Fibroblast of lung (primary cell): ENCODE data around the gene VWA7. TPM values are rescaled to one million over a fixed set of nuclear protein-coding genes. Genes with fewer than 3 reads are reported as not detected.

Experiments used
- DNase-seq, 2 donors: peaks; one replicate each; pipeline versions ENCODE4 v3.0.0 to v3.0.0-alpha.2; 2010; ENCODE audit warnings: low read depth in 2 of 2
- H2AFZ ChIP-seq: 2 replicates; pipeline ENCODE4 v1.5.1; 2012; ENCODE audit warnings: low read length, control low read depth, inconsistent platforms
- H3K27ac ChIP-seq: 2 replicates; pipeline ENCODE4 v1.5.1; 2011; ENCODE audit warnings: low read length, control low read depth; ENCODE audit not compliant: insufficient read depth
- H3K27me3 ChIP-seq: 2 replicates; pipeline ENCODE4 v1.5.1; 2011; ENCODE audit warnings: mild to moderate bottlenecking, low read length; ENCODE audit not compliant: control insufficient read depth, insufficient read depth
- H3K36me3 ChIP-seq: 2 replicates; pipeline ENCODE4 v1.5.1; 2011; ENCODE audit warnings: low read length; ENCODE audit not compliant: control insufficient read depth, insufficient read depth
- H3K4me1 ChIP-seq: 2 replicates; pipeline ENCODE4 v1.5.1; 2011; ENCODE audit warnings: low read length; ENCODE audit not compliant: control insufficient read depth, insufficient read depth; ENCODE audit errors: extremely low read depth
- H3K4me2 ChIP-seq: 2 replicates; pipeline ENCODE4 v1.5.1; 2011; ENCODE audit warnings: low read length, control low read depth; ENCODE audit not compliant: insufficient read depth; ENCODE audit errors: extremely low read depth
- H3K4me3 ChIP-seq, 4 experiments: fragments of 200-600 bp in 1 of 4; sonication (generic) in 1 of 4; replicated peaks in 1 of 4; 2 replicates each; pipeline ENCODE4 v1.5.1; 2011 to 2016; ENCODE audit warnings: low read length in 4 of 4, low read depth in 3 of 4, mild to moderate bottlenecking in 3 of 4, control low read depth in 2 of 4, inconsistent platforms in 1 of 4, mixed read lengths in 1 of 4; ENCODE audit not compliant: insufficient read depth in 1 of 4; ENCODE audit errors: control extremely low read depth in 1 of 4
- H3K79me2 ChIP-seq: 2 replicates; pipeline ENCODE4 v1.5.1; 2012; ENCODE audit warnings: mild to moderate bottlenecking, low read length, inconsistent platforms; ENCODE audit not compliant: control insufficient read depth, insufficient read depth
- H3K9ac ChIP-seq: 2 replicates; pipeline ENCODE4 v1.5.1; 2011; ENCODE audit warnings: mild to moderate bottlenecking, low read length, control low read depth; ENCODE audit not compliant: insufficient read depth
- H3K9me3 ChIP-seq: 2 replicates; pipeline ENCODE4 v1.5.1; 2012; ENCODE audit warnings: low read depth, low read length; ENCODE audit not compliant: control insufficient read depth, insufficient read depth
- H4K20me1 ChIP-seq: 2 replicates; pipeline ENCODE4 v1.5.1; 2011; ENCODE audit warnings: low read length; ENCODE audit not compliant: control insufficient read depth, insufficient read depth; ENCODE audit errors: extremely low read depth
- EZH2 ChIP-seq: IDR thresholded peaks from 2 replicates; pipeline ENCODE4 v1.5.1; 2012; ENCODE audit warnings: low read length, control low read depth, mild to moderate bottlenecking; ENCODE audit errors: missing control alignments
- polyA plus RNA-seq, 2 donors: library from polyadenylated mRNA; depleted of rRNA in 1 of 2; stranded (reverse) in 1 of 2; unstranded in 1 of 2; fragments of >200 nt; gene quantifications; 2 replicates each; pipeline ENCODE4 v1.2.1, GENCODE V29; 2011 to 2012; ENCODE audit warnings: missing spikeins in 1 of 2
- total RNA-seq: library from RNA; depleted of rRNA; stranded (reverse); fragments of >200 nt; gene quantifications from 2 replicates; pipeline ENCODE4 v1.2.1, GENCODE V29; 2014
- TF ChIP-seq, protein P1 (sequence below), 2 donors: IDR thresholded peaks in 1 of 2; conservative IDR thresholded peaks in 1 of 2; 1 replicate in 1 of 2; 2 replicates in 1 of 2; pipeline ENCODE4 v1.5.1; 2011 to 2012; ENCODE audit warnings: low read length in 2 of 2, control low read depth in 1 of 2, inconsistent platforms in 1 of 2, low read depth in 1 of 2, mild to moderate bottlenecking in 1 of 2

The VWA7 gene
- total and polyA plus RNA-seq, 2 donors (not counting 1 experiment from before 2014, with no cell fraction given), result 0.16 to 0.66 TPM

DNA sequence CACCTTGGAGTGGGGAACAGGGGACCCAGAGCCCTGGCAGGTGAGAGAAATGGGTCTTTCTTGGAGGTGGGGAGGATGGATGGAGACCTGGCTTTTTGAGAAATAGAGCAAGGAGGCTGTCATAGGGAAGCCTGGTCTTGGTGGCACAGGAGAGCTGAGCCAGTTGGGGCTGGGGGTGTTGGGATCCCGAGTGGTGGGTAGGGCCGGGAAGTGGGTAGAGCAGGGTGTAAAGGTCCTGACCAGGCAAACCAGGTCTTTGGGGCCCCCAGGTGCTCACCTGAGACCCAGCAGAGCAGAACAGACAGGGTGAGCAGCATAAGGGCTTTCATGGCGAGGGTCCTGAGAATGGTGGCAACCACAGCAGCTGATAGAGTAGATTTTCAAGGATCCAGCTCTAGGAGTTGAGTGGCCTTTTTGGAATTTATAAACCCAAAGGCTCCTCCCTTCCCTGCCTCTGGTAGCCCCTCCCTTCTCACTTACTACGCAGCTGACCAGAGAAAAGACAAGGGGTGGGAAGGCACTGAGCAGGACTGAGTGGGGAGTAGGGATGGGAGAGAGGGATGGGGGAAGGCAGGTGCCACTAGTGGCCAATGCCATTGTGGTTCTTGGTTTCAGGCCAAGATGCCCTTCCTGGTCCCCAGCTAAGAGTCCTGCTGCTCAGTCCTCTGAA is 55.6 kb downstream of the VWA7 start, which contains the start of gene LY6G6C:
LY6G6C (minus strand) TSS at position 396 of the 670 bp plus-strand sequence; CDS start at position 329, 67 bp downstream.
- no peak within 1 kb of the TSS for H3K27ac ChIP-seq
- no peak within 1 kb of the TSS for H3K4me3 ChIP-seq
- peaks cover 3% of the 10 kb centered on the region for H3K27me3 ChIP-seq
- no peaks in the 10 kb centered on the region for H3K79me2 ChIP-seq
- no peak within 1 kb of the TSS for H2AFZ ChIP-seq
- no peak within 1 kb of the TSS for H3K4me2 ChIP-seq
- no peaks in the 10 kb centered on the region for H4K20me1 ChIP-seq
- no peak for DNase-seq
- TF ChIP-seq, protein P1, sequence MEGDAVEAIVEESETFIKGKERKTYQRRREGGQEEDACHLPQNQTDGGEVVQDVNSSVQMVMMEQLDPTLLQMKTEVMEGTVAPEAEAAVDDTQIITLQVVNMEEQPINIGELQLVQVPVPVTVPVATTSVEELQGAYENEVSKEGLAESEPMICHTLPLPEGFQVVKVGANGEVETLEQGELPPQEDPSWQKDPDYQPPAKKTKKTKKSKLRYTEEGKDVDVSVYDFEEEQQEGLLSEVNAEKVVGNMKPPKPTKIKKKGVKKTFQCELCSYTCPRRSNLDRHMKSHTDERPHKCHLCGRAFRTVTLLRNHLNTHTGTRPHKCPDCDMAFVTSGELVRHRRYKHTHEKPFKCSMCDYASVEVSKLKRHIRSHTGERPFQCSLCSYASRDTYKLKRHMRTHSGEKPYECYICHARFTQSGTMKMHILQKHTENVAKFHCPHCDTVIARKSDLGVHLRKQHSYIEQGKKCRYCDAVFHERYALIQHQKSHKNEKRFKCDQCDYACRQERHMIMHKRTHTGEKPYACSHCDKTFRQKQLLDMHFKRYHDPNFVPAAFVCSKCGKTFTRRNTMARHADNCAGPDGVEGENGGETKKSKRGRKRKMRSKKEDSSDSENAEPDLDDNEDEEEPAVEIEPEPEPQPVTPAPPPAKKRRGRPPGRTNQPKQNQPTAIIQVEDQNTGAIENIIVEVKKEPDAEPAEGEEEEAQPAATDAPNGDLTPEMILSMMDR (conservative IDR thresholded peaks at IDR 0.05 in 1 of 2, IDR thresholded peaks at IDR 0.05 in 1 of 2; ENCODE audit: low read depth in 1 of 2, low read length in 2 of 2), result no peak
- TF ChIP-seq EZH2, result no peak
- no peak within 1 kb of the TSS for H3K9ac ChIP-seq
- no peaks in the 10 kb centered on the region for H3K9me3 ChIP-seq
- H3K36me3 ChIP-seq, result no peaks in the 10 kb centered on the region
- no peaks in the 10 kb centered on the region for H3K4me1 ChIP-seq

DNA sequence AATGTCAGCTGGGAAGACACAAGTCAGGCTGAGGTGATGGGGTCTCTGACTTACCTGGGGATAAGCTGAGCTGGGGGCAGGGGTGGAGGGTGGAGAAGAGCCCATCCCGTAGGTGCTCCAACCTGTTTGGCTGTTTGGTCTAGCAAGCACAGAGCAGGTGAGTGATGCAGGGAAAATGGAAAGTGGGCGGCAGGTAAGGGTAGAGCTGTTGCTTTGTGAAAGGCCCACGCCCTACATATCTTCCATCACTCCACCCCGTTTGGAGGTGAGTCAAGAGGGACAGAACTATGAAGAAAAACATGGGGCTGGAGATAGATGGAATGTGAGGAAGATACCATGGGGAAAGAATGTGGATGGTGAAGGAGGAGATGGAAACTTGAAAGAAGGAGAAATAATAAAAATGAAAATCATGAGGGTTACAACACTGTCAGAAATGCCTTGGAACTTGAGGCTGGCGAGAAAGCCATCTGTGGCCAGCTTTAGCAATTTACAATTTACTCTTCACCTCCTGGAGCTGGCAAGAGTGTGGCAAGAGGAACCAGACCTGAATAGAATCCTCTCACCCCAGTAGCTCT is 56.8 kb downstream of the VWA7 start:
- Histone ChIP-seq H2AFZ (no peak overlapping the region), H3K27ac (no peak overlapping the region), H3K27me3 (peaks cover 3% of the 10 kb centered on the region), H3K36me3 (no peaks in the 10 kb centered on the region), H3K79me2 (no peaks in the 10 kb centered on the region), H3K4me2 (no peak overlapping the region), H3K9ac (no peak overlapping the region), H4K20me1 (no peaks in the 10 kb centered on the region), H3K4me1 (no peaks in the 10 kb centered on the region), H3K9me3 (no peaks in the 10 kb centered on the region), H3K4me3 (no peak overlapping the region)
- no peak for DNase-seq
- no peak for TF ChIP-seq EZH2
- TF ChIP-seq, protein P1 (conservative IDR thresholded peaks at IDR 0.05 in 1 of 2, IDR thresholded peaks at IDR 0.05 in 1 of 2; ENCODE audit: low read depth in 1 of 2, low read length in 2 of 2), result no peak

DNA sequence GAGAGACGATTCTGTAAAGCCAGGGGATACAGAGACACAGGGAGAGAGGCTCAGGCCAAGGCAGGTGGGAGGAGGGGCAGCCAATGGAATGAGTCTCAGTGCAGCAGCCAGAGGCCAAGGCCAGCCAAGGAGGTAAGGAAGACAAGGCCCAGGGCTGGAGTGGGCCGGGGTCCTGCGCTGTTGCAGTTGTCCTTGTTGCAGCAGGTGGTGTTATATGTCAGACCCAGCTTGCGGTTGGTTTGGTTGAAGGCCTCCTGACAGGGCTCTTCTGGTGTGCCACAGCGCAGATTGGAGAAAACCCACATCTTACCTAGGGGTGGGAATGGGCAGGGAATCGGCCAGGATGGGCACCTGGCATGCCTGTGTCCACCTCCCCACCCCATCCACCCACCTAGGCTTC is 58.1 kb downstream of the VWA7 start:
- H4K20me1 ChIP-seq, result no peaks in the 10 kb centered on the region
- H2AFZ ChIP-seq, result no peak overlapping the region
- H3K4me3 ChIP-seq, result no peak overlapping the region
- DNase-seq, result no peak
- H3K9ac ChIP-seq, result no peak overlapping the region
- no peaks in the 10 kb centered on the region for H3K4me1 ChIP-seq
- H3K4me2 ChIP-seq, result no peak overlapping the region
- no peaks in the 10 kb centered on the region for H3K36me3 ChIP-seq
- H3K27me3 ChIP-seq, result peaks cover 6% of the 10 kb centered on the region
- no peaks in the 10 kb centered on the region for H3K9me3 ChIP-seq
- TF ChIP-seq, protein P1 (conservative IDR thresholded peaks at IDR 0.05 in 1 of 2, IDR thresholded peaks at IDR 0.05 in 1 of 2; ENCODE audit: low read depth in 1 of 2, low read length in 2 of 2), result no peak
- TF ChIP-seq EZH2, result no peak
- H3K27ac ChIP-seq, result no peak overlapping the region
- H3K79me2 ChIP-seq, result no peaks in the 10 kb centered on the region
